ENCODE measurements around the gene ZNF322. TPM values are rescaled to one million over a fixed set of nuclear protein-coding genes. Genes with fewer than 3 reads are reported as not detected.

ZNF322 gene
- total RNA-seq, 1 experiment from 2014 or later, result 22.5 TPM

GRCh38 chr6:26611599-26611998, 47.9 kb downstream of the ZNF322 start:
- DNase-seq, result no peak
- Mint-ChIP-seq H3K9me3 (ENCODE audit: unreplicated experiment) (no peaks in the 10 kb centered on the region), H3K4me3 (ENCODE audit: unreplicated experiment) (no peak overlapping the region)

GRCh38 chr6:26609463-26609862, 50.1 kb downstream of the ZNF322 start:
- Mint-ChIP-seq H3K27me3 (ENCODE audit: insufficient read depth, unreplicated experiment) (no peaks in the 10 kb centered on the region), H3K4me3 (ENCODE audit: unreplicated experiment) (no peak overlapping the region), H3K36me3 (ENCODE audit: insufficient read depth, unreplicated experiment) (no peaks in the 10 kb centered on the region), H3K4me1 (ENCODE audit: low read depth, unreplicated experiment) (no peaks in the 10 kb centered on the region), H3K9me3 (ENCODE audit: unreplicated experiment) (no peaks in the 10 kb centered on the region), H3K27ac (ENCODE audit: unreplicated experiment) (no peak overlapping the region)
- POLR2A ChIA-PET, result no interaction called here
- CTCF ChIA-PET, result no interaction called here
- H3K9me3 ChIP-seq, result no peaks in the 10 kb centered on the region
- H3K36me3 ChIP-seq (ENCODE audit: control insufficient read depth, insufficient read depth, low read length), result no peaks in the 10 kb centered on the region
- no peak for TF ChIP-seq CTCF (IDR thresholded peaks at IDR 0.05; ENCODE audit: insufficient read depth in 1 of 2, low read depth in 1 of 2, low read length in 1 of 2, severe bottlenecking in 1 of 2, unreplicated experiment in 1 of 2)
- intact Hi-C loops (cut with micrococcal nuclease; ENCODE audit: unreplicated experiment), result no loop called here
- BruUV-seq (replicated peaks), result no TSS peak
- no peak overlapping the region for H3K4me3 ChIP-seq (ENCODE audit: low read depth, low read length)
- no peaks in the 10 kb centered on the region for H3K27me3 ChIP-seq (replicated peaks; ENCODE audit: control insufficient read depth, insufficient read depth, low read length)
- DNase-seq, result no peak
- no peaks in the 10 kb centered on the region for H3K4me1 ChIP-seq

More at GRCh38 chr6:26611599-26611998, 47.9 kb downstream of the ZNF322 start:
- Histone ChIP-seq H3K9me3 (no peaks in the 10 kb centered on the region; the same call in 1 of the 2 replicates), H3K36me3 (ENCODE audit: control insufficient read depth, insufficient read depth, low read length) (no peaks in the 10 kb centered on the region), H3K4me1 (no peaks in the 10 kb centered on the region), H3K27me3 (replicated peaks; ENCODE audit: control insufficient read depth, insufficient read depth, low read length) (no peaks in the 10 kb centered on the region), H3K4me3 (ENCODE audit: low read depth, low read length) (no peak overlapping the region)
- CTCF ChIA-PET, result no interaction called here
- POLR2A ChIA-PET, result no interaction called here
- no TSS peak for BruUV-seq (replicated peaks)
- intact Hi-C loops (cut with micrococcal nuclease; ENCODE audit: unreplicated experiment), result no loop called here
- H3K36me3 Mint-ChIP-seq (ENCODE audit: insufficient read depth, unreplicated experiment), result no peaks in the 10 kb centered on the region
- H3K27me3 Mint-ChIP-seq (ENCODE audit: insufficient read depth, unreplicated experiment), result no peaks in the 10 kb centered on the region
- H3K4me1 Mint-ChIP-seq (ENCODE audit: low read depth, unreplicated experiment), result no peaks in the 10 kb centered on the region
- TF ChIP-seq CTCF (IDR thresholded peaks at IDR 0.05; ENCODE audit: insufficient read depth in 1 of 2, low read depth in 1 of 2, low read length in 1 of 2, severe bottlenecking in 1 of 2, unreplicated experiment in 1 of 2), result no peak
- H3K27ac Mint-ChIP-seq (ENCODE audit: unreplicated experiment), result no peak overlapping the region

DNA sequence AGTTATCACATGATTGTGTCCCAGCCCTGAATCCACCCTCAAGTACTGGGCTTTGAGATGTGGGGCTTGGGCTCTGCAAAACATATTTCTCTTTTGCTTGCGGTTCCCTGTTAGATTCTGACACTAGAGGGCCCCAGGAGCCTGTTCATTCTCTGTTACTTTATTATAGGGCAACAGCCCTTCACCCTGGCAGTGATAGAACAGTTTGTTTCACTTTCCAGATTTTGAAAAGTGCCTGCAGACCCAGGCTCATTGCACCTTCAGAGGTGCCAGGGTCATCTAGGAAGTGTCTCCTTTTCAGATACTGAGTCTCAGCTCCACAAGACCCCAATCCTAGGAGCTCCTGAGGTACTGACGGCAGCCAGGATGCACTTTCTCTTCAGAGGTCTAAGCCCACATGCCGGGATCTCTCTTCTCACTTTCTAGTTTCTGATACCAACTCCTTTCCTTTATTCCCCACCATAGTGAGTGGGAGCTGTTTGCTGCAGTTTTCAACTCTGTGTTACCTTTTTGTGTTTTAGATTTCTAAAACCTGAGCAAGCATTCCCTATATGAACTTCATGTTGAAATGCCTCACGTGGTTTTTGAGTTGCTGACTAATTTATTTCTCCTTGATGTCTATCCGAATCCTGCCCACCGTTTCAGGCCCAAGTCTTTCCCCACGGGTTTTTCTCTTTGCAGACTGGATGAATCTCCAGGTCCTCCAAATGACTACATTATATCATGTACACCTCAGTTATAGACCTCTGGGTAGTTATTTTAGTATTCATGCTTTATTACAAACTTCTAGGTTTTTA, 51.9 kb downstream of the ZNF322 start:
- POLR2A ChIA-PET, result no interaction called here
- no peak overlapping the region for H3K27ac Mint-ChIP-seq (ENCODE audit: unreplicated experiment)
- no peak overlapping the region for H3K4me3 ChIP-seq (ENCODE audit: low read depth, low read length)
- DNase-seq, result peak; percentile 55 to 71
- no peaks in the 10 kb centered on the region for H3K4me1 Mint-ChIP-seq (ENCODE audit: low read depth, unreplicated experiment)
- BruUV-seq (replicated peaks), result no TSS peak
- TF ChIP-seq CTCF (IDR thresholded peaks at IDR 0.05; ENCODE audit: insufficient read depth in 1 of 2, low read depth in 1 of 2, low read length in 1 of 2, severe bottlenecking in 1 of 2, unreplicated experiment in 1 of 2), result peak; percentile 71 to 86
- H3K4me1 ChIP-seq, result no peaks in the 10 kb centered on the region
- H3K9me3 ChIP-seq, result no peaks in the 10 kb centered on the region
- intact Hi-C loops (cut with micrococcal nuclease; ENCODE audit: unreplicated experiment), result loop anchor here (1.0 kb wide), 1 partner anchor 472 kb away; no protein-coding TSS in a partner anchor
- H3K36me3 Mint-ChIP-seq (ENCODE audit: insufficient read depth, unreplicated experiment), result no peaks in the 10 kb centered on the region
- H3K4me3 Mint-ChIP-seq (ENCODE audit: unreplicated experiment), result no peak overlapping the region
- no peaks in the 10 kb centered on the region for H3K36me3 ChIP-seq (ENCODE audit: control insufficient read depth, insufficient read depth, low read length)
- CTCF ChIA-PET, result no interaction called here
- H3K27me3 ChIP-seq (replicated peaks; ENCODE audit: control insufficient read depth, insufficient read depth, low read length), result no peaks in the 10 kb centered on the region
- H3K27me3 Mint-ChIP-seq (ENCODE audit: insufficient read depth, unreplicated experiment), result no peaks in the 10 kb centered on the region
- no peaks in the 10 kb centered on the region for H3K9me3 Mint-ChIP-seq (ENCODE audit: unreplicated experiment)
